ENCODE measurements around the gene PHKB. TPM values are rescaled to one million over a fixed set of nuclear protein-coding genes. Genes with fewer than 3 reads are reported as not detected.

PHKB gene
- total RNA-seq, 2 donors from 2014 or later = 56.2 to 59.5 TPM

DNA sequence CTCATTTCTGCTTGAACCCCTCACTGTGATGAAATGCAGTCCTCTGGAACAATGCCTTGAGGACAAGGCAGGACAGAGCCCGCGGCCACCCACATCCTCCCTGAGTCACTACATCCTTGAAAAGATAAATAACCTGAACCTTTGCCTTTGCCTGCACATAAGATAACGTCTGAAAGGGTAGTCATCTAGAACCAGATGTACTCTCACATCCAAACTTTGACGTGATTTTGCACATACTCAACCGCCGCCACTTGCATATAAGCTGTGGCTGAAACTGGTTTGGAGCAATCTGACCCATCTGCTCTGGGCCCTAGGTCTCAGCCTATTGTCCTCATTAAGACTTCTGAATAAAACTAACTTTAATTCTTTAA is 252.1 kb downstream of the PHKB start:
- H3K27ac Mint-ChIP-seq = no peak overlapping the region
- H3K27me3 Mint-ChIP-seq = peaks cover 12% of the 10 kb centered on the region
- H3K4me1 Mint-ChIP-seq = peaks cover 2% of the 10 kb centered on the region
- no peaks in the 10 kb centered on the region for H3K36me3 Mint-ChIP-seq (ENCODE audit: low read depth)
- H3K9me3 ChIP-seq (ENCODE audit: control insufficient read depth, low read length, poor library complexity, severe bottlenecking) = no peaks in the 10 kb centered on the region
- no peak overlapping the region for H3K4me3 Mint-ChIP-seq
- no peak for ATAC-seq
- no peak for DNase-seq

GRCh38 chr16:47715442-47716083 is 254.4 kb downstream of the PHKB start:
- DNase-seq (no peak), ATAC-seq (no peak)
- H3K27ac Mint-ChIP-seq = no peak overlapping the region
- no peak overlapping the region for H3K4me3 Mint-ChIP-seq
- H3K9me3 ChIP-seq (ENCODE audit: control insufficient read depth, low read length, poor library complexity, severe bottlenecking) = no peaks in the 10 kb centered on the region
- no peaks in the 10 kb centered on the region for H3K36me3 Mint-ChIP-seq (ENCODE audit: low read depth)
- peaks cover 2% of the 10 kb centered on the region for H3K4me1 Mint-ChIP-seq
- peaks cover 12% of the 10 kb centered on the region for H3K27me3 Mint-ChIP-seq

DNA sequence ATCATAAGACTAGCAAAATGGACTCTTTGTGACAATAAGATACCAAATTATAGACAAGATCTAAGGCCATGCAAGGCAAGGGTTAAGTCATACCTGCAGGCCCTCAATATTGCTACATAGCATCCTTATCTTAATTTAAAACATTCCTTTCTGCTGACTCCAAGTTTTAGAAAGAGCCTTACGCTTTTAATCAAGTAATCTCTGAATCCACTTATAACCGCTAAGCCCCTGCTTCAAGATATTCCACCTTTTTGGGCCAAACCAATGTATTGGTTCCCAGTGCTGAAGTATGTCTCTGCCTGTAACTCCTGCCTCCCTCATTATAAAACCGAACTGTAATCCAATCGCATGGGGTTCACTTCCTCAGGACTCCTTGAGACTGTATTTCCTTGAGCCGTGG is 255.4 kb downstream of the PHKB start:
- H3K4me3 Mint-ChIP-seq = no peak overlapping the region
- peaks cover 2% of the 10 kb centered on the region for H3K4me1 Mint-ChIP-seq
- no peaks in the 10 kb centered on the region for H3K36me3 Mint-ChIP-seq (ENCODE audit: low read depth)
- ATAC-seq = no peak
- no peaks in the 10 kb centered on the region for H3K9me3 ChIP-seq (ENCODE audit: control insufficient read depth, low read length, poor library complexity, severe bottlenecking)
- peaks cover 12% of the 10 kb centered on the region for H3K27me3 Mint-ChIP-seq
- no peak overlapping the region for H3K27ac Mint-ChIP-seq
- DNase-seq = no peak

- Mint-ChIP-seq H3K27ac (no peak overlapping the region), H3K4me3 (no peak overlapping the region), H3K27me3 (peaks cover 15% of the 10 kb centered on the region), H3K4me1 (no peaks in the 10 kb centered on the region), H3K36me3 (ENCODE audit: low read depth) (no peaks in the 10 kb centered on the region)
- DNase-seq = no peak
- no peak for ATAC-seq
- H3K9me3 ChIP-seq (ENCODE audit: control insufficient read depth, low read length, poor library complexity, severe bottlenecking) = no peaks in the 10 kb centered on the region
These were observed 258.6 kb downstream of the PHKB start for GRCh38 chr16:47719713-47720112.

- H3K36me3 Mint-ChIP-seq (ENCODE audit: low read depth) = no peaks in the 10 kb centered on the region
- no peak overlapping the region for H3K27ac Mint-ChIP-seq
- H3K4me1 Mint-ChIP-seq = no peaks in the 10 kb centered on the region
- DNase-seq = no peak
- no peak overlapping the region for H3K4me3 Mint-ChIP-seq
- peaks cover 13% of the 10 kb centered on the region for H3K27me3 Mint-ChIP-seq
- no peaks in the 10 kb centered on the region for H3K9me3 ChIP-seq (ENCODE audit: control insufficient read depth, low read length, poor library complexity, severe bottlenecking)
- no peak for ATAC-seq
These were observed 260.0 kb downstream of the PHKB start for GRCh38 chr16:47721006-47721637.

- Mint-ChIP-seq H3K4me3 (no peak overlapping the region), H3K27ac (no peak overlapping the region), H3K4me1 (no peaks in the 10 kb centered on the region), H3K36me3 (ENCODE audit: low read depth) (no peaks in the 10 kb centered on the region), H3K27me3 (peaks cover 14% of the 10 kb centered on the region)
- no peaks in the 10 kb centered on the region for H3K9me3 ChIP-seq (ENCODE audit: control insufficient read depth, low read length, poor library complexity, severe bottlenecking)
- ATAC-seq = no peak
- no peak for DNase-seq
These were observed 260.9 kb downstream of the PHKB start for GRCh38 chr16:47722046-47722445.

- peaks cover 6% of the 10 kb centered on the region for H3K4me1 Mint-ChIP-seq
- ATAC-seq = no peak
- H3K4me3 Mint-ChIP-seq = no peak overlapping the region
- H3K27me3 Mint-ChIP-seq = peaks cover 14% of the 10 kb centered on the region
- no peak for DNase-seq
- no peaks in the 10 kb centered on the region for H3K9me3 ChIP-seq (ENCODE audit: control insufficient read depth, low read length, poor library complexity, severe bottlenecking)
- H3K36me3 Mint-ChIP-seq (ENCODE audit: low read depth) = no peaks in the 10 kb centered on the region
- H3K27ac Mint-ChIP-seq = no peak overlapping the region
These were observed 263.1 kb downstream of the PHKB start for GRCh38 chr16:47724115-47724785.

GRCh38 chr16:47725188-47725695 is 264.1 kb downstream of the PHKB start:
- H3K4me1 Mint-ChIP-seq = peaks cover 6% of the 10 kb centered on the region
- no peak overlapping the region for H3K27ac Mint-ChIP-seq
- H3K36me3 Mint-ChIP-seq (ENCODE audit: low read depth) = no peaks in the 10 kb centered on the region
- no peak for ATAC-seq
- H3K27me3 Mint-ChIP-seq = peaks cover 20% of the 10 kb centered on the region
- no peak for DNase-seq
- no peak overlapping the region for H3K4me3 Mint-ChIP-seq
- no peaks in the 10 kb centered on the region for H3K9me3 ChIP-seq (ENCODE audit: control insufficient read depth, low read length, poor library complexity, severe bottlenecking)

DNA sequence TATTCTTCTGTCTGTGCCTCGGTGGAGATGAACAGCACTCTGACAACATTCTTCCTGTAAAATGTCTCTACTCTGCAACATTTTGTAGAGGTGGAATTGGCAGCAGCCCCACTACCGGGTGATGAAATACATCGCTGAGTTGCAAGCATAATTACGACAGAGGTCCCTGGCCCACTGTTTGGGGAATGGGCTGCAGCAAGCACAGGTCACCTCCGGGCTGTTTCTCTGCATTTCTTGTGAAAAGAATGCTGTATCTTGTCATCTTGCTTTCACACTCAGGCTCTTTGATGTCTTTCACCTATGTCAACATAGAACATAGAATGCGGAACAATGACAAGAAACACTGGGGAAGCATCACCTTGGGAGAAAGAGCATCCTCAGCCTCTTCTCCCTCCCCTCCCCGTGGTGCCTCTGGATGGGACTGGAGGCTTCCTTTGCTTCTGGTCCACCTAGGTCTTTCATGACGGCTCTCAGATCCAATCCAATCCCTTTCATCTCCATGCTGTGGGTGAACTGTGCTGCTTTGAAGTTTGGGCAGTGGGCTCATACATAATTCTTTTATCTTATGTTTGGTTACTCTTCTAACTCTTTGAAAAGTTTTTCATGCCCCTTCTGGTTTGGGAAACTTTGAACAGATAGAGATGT is 265.0 kb downstream of the PHKB start:
- H3K9me3 ChIP-seq (ENCODE audit: control insufficient read depth, low read length, poor library complexity, severe bottlenecking) = no peaks in the 10 kb centered on the region
- H3K27me3 Mint-ChIP-seq = peaks cover 20% of the 10 kb centered on the region
- no peak overlapping the region for H3K4me3 Mint-ChIP-seq
- no peak overlapping the region for H3K27ac Mint-ChIP-seq
- peaks cover 6% of the 10 kb centered on the region for H3K4me1 Mint-ChIP-seq
- DNase-seq (no peak), ATAC-seq (no peak)
- H3K36me3 Mint-ChIP-seq (ENCODE audit: low read depth) = no peaks in the 10 kb centered on the region

- peaks cover 24% of the 10 kb centered on the region for H3K27me3 Mint-ChIP-seq
- ATAC-seq (no peak), DNase-seq (no peak)
- no peak overlapping the region for H3K27ac Mint-ChIP-seq
- peaks cover 6% of the 10 kb centered on the region for H3K4me1 Mint-ChIP-seq
- no peaks in the 10 kb centered on the region for H3K9me3 ChIP-seq (ENCODE audit: control insufficient read depth, low read length, poor library complexity, severe bottlenecking)
- no peaks in the 10 kb centered on the region for H3K36me3 Mint-ChIP-seq (ENCODE audit: low read depth)
- H3K4me3 Mint-ChIP-seq = no peak overlapping the region
These were observed 266.0 kb downstream of the PHKB start for GRCh38 chr16:47727131-47727530.

DNA sequence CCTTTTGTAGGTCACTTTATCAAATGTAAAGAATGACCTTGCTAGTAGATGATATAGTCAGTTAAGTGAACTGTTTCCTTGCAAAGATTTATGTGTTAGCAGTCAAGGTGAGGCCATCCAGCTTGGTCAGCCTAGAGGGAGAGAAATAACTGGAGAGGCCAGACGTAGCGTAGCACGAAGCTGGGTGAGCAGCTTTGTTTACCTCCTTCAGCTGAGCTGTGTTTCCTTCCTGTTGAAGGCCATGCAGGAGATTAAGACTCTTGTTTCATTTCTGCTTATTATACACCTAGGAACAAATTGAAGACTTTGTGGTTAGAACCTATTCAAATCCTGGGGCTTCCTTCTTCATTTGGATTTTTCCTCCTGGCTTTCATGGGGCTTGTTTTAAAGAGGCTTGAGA is 267.1 kb downstream of the PHKB start:
- Mint-ChIP-seq H3K27me3 (peaks cover 25% of the 10 kb centered on the region), H3K4me3 (no peak overlapping the region), H3K4me1 (peaks cover 6% of the 10 kb centered on the region), H3K27ac (no peak overlapping the region), H3K36me3 (ENCODE audit: low read depth) (peaks cover 2% of the 10 kb centered on the region)
- ATAC-seq = no peak
- DNase-seq = no peak
- no peaks in the 10 kb centered on the region for H3K9me3 ChIP-seq (ENCODE audit: control insufficient read depth, low read length, poor library complexity, severe bottlenecking)

DNA sequence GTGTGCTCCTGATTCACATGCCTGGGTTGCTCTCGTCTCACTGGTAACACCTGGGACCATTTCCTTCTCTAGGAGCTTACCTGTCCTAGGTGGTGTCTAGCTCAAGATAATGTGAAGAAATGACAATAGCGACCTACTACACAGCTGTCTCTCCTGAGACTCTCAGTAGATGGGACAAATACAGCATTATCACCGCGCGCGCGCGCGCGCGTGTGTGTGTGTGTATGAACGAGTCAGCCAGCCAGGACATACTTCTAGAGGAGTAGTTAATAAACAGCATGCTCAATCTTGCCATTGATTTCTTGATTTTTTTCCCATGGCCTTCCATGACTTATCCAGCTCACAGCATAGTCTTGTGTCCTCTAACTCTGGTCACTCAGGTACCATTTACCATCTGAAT is 268.6 kb downstream of the PHKB start:
- H3K9me3 ChIP-seq (ENCODE audit: control insufficient read depth, low read length, poor library complexity, severe bottlenecking) = no peaks in the 10 kb centered on the region
- H3K4me1 Mint-ChIP-seq = peaks cover 6% of the 10 kb centered on the region
- peaks cover 20% of the 10 kb centered on the region for H3K27me3 Mint-ChIP-seq
- no peak for DNase-seq
- no peak overlapping the region for H3K27ac Mint-ChIP-seq
- H3K36me3 Mint-ChIP-seq (ENCODE audit: low read depth) = peaks cover 2% of the 10 kb centered on the region
- no peak overlapping the region for H3K4me3 Mint-ChIP-seq
- no peak for ATAC-seq

DNA sequence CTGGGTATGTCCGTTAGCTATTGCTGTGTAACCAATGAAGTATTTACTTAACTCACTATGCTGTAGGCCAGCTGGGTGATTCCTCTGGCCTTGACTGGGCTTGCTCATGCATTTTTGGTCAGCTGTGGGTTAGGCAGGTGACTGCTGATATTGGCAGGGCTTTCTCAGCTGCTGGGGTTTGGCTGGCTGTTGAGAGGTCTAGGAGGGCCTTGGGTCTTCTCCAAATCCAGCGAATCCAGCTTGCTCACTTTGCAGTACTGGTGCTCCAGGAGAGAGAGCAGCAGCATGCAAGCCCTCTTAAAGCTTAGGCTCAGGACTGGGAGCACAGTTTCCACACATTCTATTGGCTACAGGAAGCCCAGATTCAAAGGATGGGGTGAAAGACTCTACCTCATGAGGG is 270.1 kb downstream of the PHKB start:
- peaks cover 6% of the 10 kb centered on the region for H3K4me1 Mint-ChIP-seq
- H3K9me3 ChIP-seq (ENCODE audit: control insufficient read depth, low read length, poor library complexity, severe bottlenecking) = no peaks in the 10 kb centered on the region
- DNase-seq (no peak), ATAC-seq (no peak)
- no peak overlapping the region for H3K4me3 Mint-ChIP-seq
- H3K36me3 Mint-ChIP-seq (ENCODE audit: low read depth) = peaks cover 2% of the 10 kb centered on the region
- H3K27me3 Mint-ChIP-seq = peaks cover 11% of the 10 kb centered on the region
- no peak overlapping the region for H3K27ac Mint-ChIP-seq

Data from T-helper 17 cell (primary cell).